ENCODE measurements around the gene CASP7. TPM values are rescaled to one million over a fixed set of nuclear protein-coding genes. Genes with fewer than 3 reads are reported as not detected.
A peak's percentile ranks its signal among the peaks of the same experiment; 100 is the strongest.

The CASP7 gene
- total RNA-seq, 1 experiment from 2014 or later: 4.7 TPM

- Histone ChIP-seq H2BK120ac (ENCODE audit: low read depth, low read length, poor library complexity, severe bottlenecking) (no peak overlapping the region), H3K27me3 (ENCODE audit: insufficient read depth, low read length) (no peaks in the 10 kb centered on the region), H3K4me1 (ENCODE audit: insufficient read depth, low read length) (no peaks in the 10 kb centered on the region), H4K5ac (ENCODE audit: insufficient read length, low read depth, low read length) (no peak overlapping the region), H2AFZ (ENCODE audit: low read length) (no peak overlapping the region), H3K4me2 (ENCODE audit: insufficient read depth, insufficient read length, low read length) (no peak overlapping the region), H2BK15ac (ENCODE audit: low read depth, low read length) (no peak overlapping the region), H3K79me2 (ENCODE audit: insufficient read depth, low read length) (no peaks in the 10 kb centered on the region), H2BK12ac (ENCODE audit: insufficient read length, low read depth, low read length) (no peak overlapping the region), H3K27ac (ENCODE audit: insufficient read length, low read depth, low read length) (no peak overlapping the region), H3K23ac (ENCODE audit: insufficient read length, low read depth, low read length) (no peak overlapping the region), H2AK5ac (ENCODE audit: insufficient read length, low read length) (no peak overlapping the region), H3K23me2 (ENCODE audit: insufficient read length, low read depth, low read length, poor library complexity, severe bottlenecking) (no peaks in the 10 kb centered on the region), H3K18ac (ENCODE audit: insufficient read length, low read depth, low read length) (no peak overlapping the region), H3K79me1 (ENCODE audit: insufficient read depth, low read depth, low read length, poor library complexity, severe bottlenecking) (no peaks in the 10 kb centered on the region), H2BK20ac (ENCODE audit: low read depth, low read length, poor library complexity, severe bottlenecking) (no peak overlapping the region), H4K91ac (ENCODE audit: insufficient read length, low read depth, low read length) (no peak overlapping the region), H3K9me3 (ENCODE audit: control insufficient read depth, low read depth, low read length) (no peaks in the 10 kb centered on the region), H3K14ac (ENCODE audit: insufficient read depth, low read length) (no peak overlapping the region), H4K8ac (replicated peaks; ENCODE audit: insufficient read length, low read depth, low read length) (no peak overlapping the region), H2BK5ac (ENCODE audit: insufficient read length, low read length) (no peak overlapping the region), H3T11ph (ENCODE audit: low read length) (no peak overlapping the region), H3K56ac (ENCODE audit: insufficient read length, low read depth, low read length) (no peak overlapping the region), H3K4ac (ENCODE audit: low read depth, low read length) (no peak overlapping the region), H3K9ac (ENCODE audit: extremely low read depth, insufficient read length, low read length) (no peak overlapping the region), H4K20me1 (ENCODE audit: control insufficient read depth, insufficient read depth, insufficient read length) (no peaks in the 10 kb centered on the region)
- no peak for DNase-seq
- Mint-ChIP-seq H3K27ac (peak overlapping the region in 1 of 3 experiments; percentile 19; a peak in 1 of 7 replicates), H3K4me3 (no peak overlapping the region), H3K36me3 (ENCODE audit: insufficient read depth in 1 of 3, low read depth in 3 of 3) (no peaks in the 10 kb centered on the region), H3K27me3 (ENCODE audit: low read depth) (no peaks in the 10 kb centered on the region; the same call in 1 of the 2 replicates), H3K4me1 (peaks cover 9% of the 10 kb centered on the region in 2 experiments), H3K9me3 (no peaks in the 10 kb centered on the region)
- TF ChIP-seq, protein P1, sequence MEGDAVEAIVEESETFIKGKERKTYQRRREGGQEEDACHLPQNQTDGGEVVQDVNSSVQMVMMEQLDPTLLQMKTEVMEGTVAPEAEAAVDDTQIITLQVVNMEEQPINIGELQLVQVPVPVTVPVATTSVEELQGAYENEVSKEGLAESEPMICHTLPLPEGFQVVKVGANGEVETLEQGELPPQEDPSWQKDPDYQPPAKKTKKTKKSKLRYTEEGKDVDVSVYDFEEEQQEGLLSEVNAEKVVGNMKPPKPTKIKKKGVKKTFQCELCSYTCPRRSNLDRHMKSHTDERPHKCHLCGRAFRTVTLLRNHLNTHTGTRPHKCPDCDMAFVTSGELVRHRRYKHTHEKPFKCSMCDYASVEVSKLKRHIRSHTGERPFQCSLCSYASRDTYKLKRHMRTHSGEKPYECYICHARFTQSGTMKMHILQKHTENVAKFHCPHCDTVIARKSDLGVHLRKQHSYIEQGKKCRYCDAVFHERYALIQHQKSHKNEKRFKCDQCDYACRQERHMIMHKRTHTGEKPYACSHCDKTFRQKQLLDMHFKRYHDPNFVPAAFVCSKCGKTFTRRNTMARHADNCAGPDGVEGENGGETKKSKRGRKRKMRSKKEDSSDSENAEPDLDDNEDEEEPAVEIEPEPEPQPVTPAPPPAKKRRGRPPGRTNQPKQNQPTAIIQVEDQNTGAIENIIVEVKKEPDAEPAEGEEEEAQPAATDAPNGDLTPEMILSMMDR (conservative IDR thresholded peaks at IDR 0.05): peak; percentile 48; the same call in 2 of the 3 replicates
- WGBS (ENCODE audit: extremely low coverage, insufficient read length, low lambda C conversion rate): no CpG with 5 or more reads among the region's 4 CpGs
These were observed 96.1 kb downstream of the CASP7 start for GRCh38 chr10:113775686-113776294.

Data from H9 (cell line).